Muscle layer of duodenum (tissue), 2 donors: ENCODE results near the gene TMEM131.

Source experiments
- H3K27ac ChIP-seq: one replicate; pipeline ENCODE4 v1.7.0; 2013; ENCODE audit warnings: mild to moderate bottlenecking, low read length
- H3K27me3 ChIP-seq: one replicate; pipeline ENCODE4 v1.7.0; 2013; ENCODE audit warnings: low read depth, mild to moderate bottlenecking, control low read depth, low read length
- H3K36me3 ChIP-seq, 2 donors: one replicate each; pipeline ENCODE4 v1.7.0; 2013; ENCODE audit warnings: low read length in 2 of 2, control low read depth in 1 of 2, mild to moderate bottlenecking in 1 of 2; ENCODE audit not compliant: insufficient read depth in 2 of 2, control insufficient read depth in 1 of 2
- H3K4me1 ChIP-seq, 2 donors: one replicate each; pipeline ENCODE4 v1.7.0; 2013; ENCODE audit warnings: low read length in 2 of 2, mild to moderate bottlenecking in 2 of 2, control low read depth in 1 of 2, moderate library complexity in 1 of 2; ENCODE audit not compliant: insufficient read depth in 2 of 2, control insufficient read depth in 1 of 2
- H3K4me3 ChIP-seq, 2 donors: one replicate each; pipeline ENCODE4 v1.7.0; 2013; ENCODE audit warnings: low read length in 2 of 2, low read depth in 1 of 2, mild to moderate bottlenecking in 1 of 2
- H3K9me3 ChIP-seq, 2 donors: one replicate each; pipeline ENCODE4 v1.7.0; 2013; ENCODE audit warnings: low read length in 2 of 2, control low read depth in 1 of 2, mild to moderate bottlenecking in 1 of 2; ENCODE audit not compliant: control insufficient read depth in 1 of 2
- donor health status: healthy.

The TMEM131 gene

GRCh38 chr2:97998431-97999005 is 2.8 kb upstream of the TMEM131 start:
- Histone ChIP-seq H3K36me3 (no peaks in the 10 kb centered on the region), H3K4me3 (no peak overlapping the region), H3K4me1 (peaks cover 8% of the 10 kb centered on the region in 2 donors), H3K9me3 (no peaks in the 10 kb centered on the region), H3K27ac (no peak overlapping the region), H3K27me3 (no peaks in the 10 kb centered on the region)

- no peak overlapping the region for H3K27ac ChIP-seq
- no peak overlapping the region for H3K4me3 ChIP-seq
- H3K36me3 ChIP-seq, result no peaks in the 10 kb centered on the region
Measured at GRCh38 chr2:97997784-97998392, 2.1 kb upstream of the TMEM131 start.

GRCh38 chr2:97996679-97997078 is 931 bp upstream of the TMEM131 start:
- Histone ChIP-seq H3K27me3 (no peaks in the 10 kb centered on the region), H3K9me3 (no peaks in the 10 kb centered on the region), H3K4me1 (peaks cover 12 to 24% of the 10 kb centered on the region in 2 donors), H3K36me3 (no peaks in the 10 kb centered on the region), H3K4me3 (peak overlapping the region; percentile 93 to 94), H3K27ac (peak overlapping the region; percentile 73)

More at GRCh38 chr2:97997784-97998392, 2.1 kb upstream of the TMEM131 start:
- no peaks in the 10 kb centered on the region for H3K27me3 ChIP-seq
- peaks cover 12 to 14% of the 10 kb centered on the region in 2 donors for H3K4me1 ChIP-seq
- no peaks in the 10 kb centered on the region for H3K9me3 ChIP-seq

GRCh38 chr2:97995026-97995733 is 568 bp downstream of the TMEM131 start:
- Histone ChIP-seq H3K27me3 (no peaks in the 10 kb centered on the region), H3K4me1 (peaks cover 12 to 32% of the 10 kb centered on the region in 2 donors), H3K4me3 (peak overlapping the region; percentile 93 to 94), H3K36me3 (no peaks in the 10 kb centered on the region), H3K9me3 (no peaks in the 10 kb centered on the region), H3K27ac (peak overlapping the region; percentile 95)

GRCh38 chr2:97994476-97994875 is 1.3 kb downstream of the TMEM131 start:
- peak overlapping the region; percentile 93 to 94 for H3K4me3 ChIP-seq
- H3K27ac ChIP-seq, result peak overlapping the region; percentile 95
- H3K4me1 ChIP-seq, result peaks cover 12 to 37% of the 10 kb centered on the region in 2 donors
- H3K27me3 ChIP-seq, result no peaks in the 10 kb centered on the region
- no peaks in the 10 kb centered on the region for H3K36me3 ChIP-seq
- no peaks in the 10 kb centered on the region for H3K9me3 ChIP-seq

- Histone ChIP-seq H3K27ac (peak overlapping the region; percentile 95), H3K9me3 (no peaks in the 10 kb centered on the region), H3K27me3 (no peaks in the 10 kb centered on the region), H3K4me1 (peaks cover 12 to 37% of the 10 kb centered on the region in 2 donors), H3K4me3 (peak overlapping the region; percentile 93 to 94), H3K36me3 (no peaks in the 10 kb centered on the region)
Measured at GRCh38 chr2:97993926-97994325, 1.8 kb downstream of the TMEM131 start.

GRCh38 chr2:97992836-97993825 is 2.6 kb downstream of the TMEM131 start:
- H3K27me3 ChIP-seq, result no peaks in the 10 kb centered on the region
- H3K27ac ChIP-seq, result no peak overlapping the region
- peak overlapping the region; percentile 93 to 94 for H3K4me3 ChIP-seq
- H3K4me1 ChIP-seq, result peaks cover 12 to 37% of the 10 kb centered on the region in 2 donors
- no peaks in the 10 kb centered on the region for H3K36me3 ChIP-seq
- no peaks in the 10 kb centered on the region for H3K9me3 ChIP-seq

GRCh38 chr2:97991081-97991856 is 4.5 kb downstream of the TMEM131 start:
- H3K9me3 ChIP-seq, result peaks cover 0 to 4% of the 10 kb centered on the region in 2 donors
- no peaks in the 10 kb centered on the region for H3K36me3 ChIP-seq
- no peak overlapping the region for H3K4me3 ChIP-seq
- no peak overlapping the region for H3K27ac ChIP-seq
- peaks cover 12 to 37% of the 10 kb centered on the region in 2 donors for H3K4me1 ChIP-seq
- H3K27me3 ChIP-seq, result no peaks in the 10 kb centered on the region

- no peak overlapping the region for H3K4me3 ChIP-seq
- H3K4me1 ChIP-seq, result peaks cover 6 to 35% of the 10 kb centered on the region in 2 donors
- no peaks in the 10 kb centered on the region for H3K36me3 ChIP-seq
- peaks cover 0 to 4% of the 10 kb centered on the region in 2 donors for H3K9me3 ChIP-seq
- no peak overlapping the region for H3K27ac ChIP-seq
- no peaks in the 10 kb centered on the region for H3K27me3 ChIP-seq
Measured at GRCh38 chr2:97988722-97989121, 7.0 kb downstream of the TMEM131 start.

GRCh38 chr2:97985998-97986397 is 9.8 kb downstream of the TMEM131 start:
- peaks cover 0 to 4% of the 10 kb centered on the region in 2 donors for H3K9me3 ChIP-seq
- no peaks in the 10 kb centered on the region for H3K36me3 ChIP-seq
- H3K27ac ChIP-seq, result no peak overlapping the region
- no peaks in the 10 kb centered on the region for H3K27me3 ChIP-seq
- no peak overlapping the region for H3K4me3 ChIP-seq
- peaks cover 0 to 17% of the 10 kb centered on the region in 2 donors for H3K4me1 ChIP-seq
